Astrocyte (in vitro differentiated cells and primary cell): Measurements from ENCODE around the gene RPN2. TPM values are rescaled to one million over a fixed set of nuclear protein-coding genes. Genes with fewer than 3 reads are reported as not detected.

Experiments
- DNase-seq: peaks from one replicate; pipeline ENCODE4 v3.0.0-alpha.2; 2010; ENCODE audit warnings: low read depth
- FAIRE-seq: peaks from 2 replicates; lab custom pipeline; 2011; peaks lifted over from hg19 to GRCh38; lab: Jason Lieb, UNC
- H2AFZ ChIP-seq: 2 replicates; pipeline ENCODE4 v1.6.0; 2012; ENCODE audit warnings: low read depth, low read length, inconsistent platforms
- H3K27ac ChIP-seq: 2 replicates; pipeline ENCODE4 v1.5.1; 2011; ENCODE audit warnings: low read depth, low read length, inconsistent platforms
- H3K27me3 ChIP-seq: 2 replicates; pipeline ENCODE4 v1.6.0; 2011; ENCODE audit warnings: low read length, inconsistent platforms; ENCODE audit not compliant: insufficient read depth
- H3K36me3 ChIP-seq: 2 replicates; pipeline ENCODE4 v1.5.1; 2011; ENCODE audit warnings: low read length, inconsistent platforms; ENCODE audit not compliant: insufficient read depth
- H3K4me1 ChIP-seq: 2 replicates; pipeline ENCODE4 v1.5.1; 2011; ENCODE audit warnings: low read length, inconsistent platforms; ENCODE audit not compliant: insufficient read depth
- H3K4me2 ChIP-seq: 2 replicates; pipeline ENCODE4 v1.6.0; 2012; ENCODE audit warnings: low read length, inconsistent platforms
- H3K4me3 ChIP-seq: 2 replicates; pipeline ENCODE4 v1.5.1; 2011; ENCODE audit warnings: low read depth, mild to moderate bottlenecking, low read length, inconsistent platforms; ENCODE audit not compliant: insufficient read depth
- H3K79me2 ChIP-seq: 2 replicates; pipeline ENCODE4 v1.6.0; 2012; ENCODE audit warnings: mild to moderate bottlenecking, low read length, inconsistent platforms; ENCODE audit not compliant: insufficient read depth
- H3K9ac ChIP-seq: 2 replicates; pipeline ENCODE4 v1.6.0; 2012; ENCODE audit warnings: mild to moderate bottlenecking, low read length, inconsistent platforms
- H3K9me3 ChIP-seq: 2 replicates; pipeline ENCODE4 v1.5.1; 2012; ENCODE audit warnings: low read depth, mild to moderate bottlenecking, low read length, inconsistent platforms; ENCODE audit not compliant: insufficient read depth
- H4K20me1 ChIP-seq: 2 replicates; pipeline ENCODE4 v1.6.0; 2012; ENCODE audit warnings: low read length, inconsistent platforms; ENCODE audit not compliant: insufficient read depth
- H3K27ac Mint-ChIP-seq: one replicate; pipeline ENCODE4 v1.8.0; 2021; ENCODE audit warnings: mild to moderate bottlenecking, mixed read lengths; ENCODE audit not compliant: unreplicated experiment
- H3K27me3 Mint-ChIP-seq: one replicate; pipeline ENCODE4 v1.8.0; 2021; ENCODE audit warnings: low read depth, mixed read lengths; ENCODE audit not compliant: unreplicated experiment
- H3K36me3 Mint-ChIP-seq: one replicate; pipeline ENCODE4 v1.8.0; 2021; ENCODE audit warnings: low read depth, mixed read lengths; ENCODE audit not compliant: unreplicated experiment
- H3K4me1 Mint-ChIP-seq: one replicate; pipeline ENCODE4 v1.8.0; 2021; ENCODE audit warnings: low read depth, mixed read lengths; ENCODE audit not compliant: unreplicated experiment
- H3K4me3 Mint-ChIP-seq: one replicate; pipeline ENCODE4 v1.8.0; 2021; ENCODE audit warnings: mild to moderate bottlenecking, moderate library complexity, mixed read lengths; ENCODE audit not compliant: unreplicated experiment
- H3K9me3 Mint-ChIP-seq: one replicate; pipeline ENCODE4 v1.8.0; 2021; ENCODE audit warnings: mild to moderate bottlenecking, mixed read lengths; ENCODE audit not compliant: unreplicated experiment
- EZH2 ChIP-seq: IDR thresholded peaks from 2 replicates; pipeline ENCODE4 v1.6.1; 2012; ENCODE audit warnings: mild to moderate bottlenecking, low read length, inconsistent platforms; ENCODE audit not compliant: insufficient read depth
- total RNA-seq: library from RNA; stranded (reverse); gene quantifications from 2 replicates; pipeline ENCODE4 v1.2.1, GENCODE V29; 2021
- TF ChIP-seq, protein P1 (sequence below): IDR thresholded peaks from 2 replicates; pipeline ENCODE4 v1.5.1; 2011; ENCODE audit warnings: low read depth, mild to moderate bottlenecking, inconsistent platforms, low read length, moderate library complexity; ENCODE audit not compliant: insufficient read depth

RPN2 gene
- total RNA-seq, 1 donor from 2014 or later = 259 TPM

DNA sequence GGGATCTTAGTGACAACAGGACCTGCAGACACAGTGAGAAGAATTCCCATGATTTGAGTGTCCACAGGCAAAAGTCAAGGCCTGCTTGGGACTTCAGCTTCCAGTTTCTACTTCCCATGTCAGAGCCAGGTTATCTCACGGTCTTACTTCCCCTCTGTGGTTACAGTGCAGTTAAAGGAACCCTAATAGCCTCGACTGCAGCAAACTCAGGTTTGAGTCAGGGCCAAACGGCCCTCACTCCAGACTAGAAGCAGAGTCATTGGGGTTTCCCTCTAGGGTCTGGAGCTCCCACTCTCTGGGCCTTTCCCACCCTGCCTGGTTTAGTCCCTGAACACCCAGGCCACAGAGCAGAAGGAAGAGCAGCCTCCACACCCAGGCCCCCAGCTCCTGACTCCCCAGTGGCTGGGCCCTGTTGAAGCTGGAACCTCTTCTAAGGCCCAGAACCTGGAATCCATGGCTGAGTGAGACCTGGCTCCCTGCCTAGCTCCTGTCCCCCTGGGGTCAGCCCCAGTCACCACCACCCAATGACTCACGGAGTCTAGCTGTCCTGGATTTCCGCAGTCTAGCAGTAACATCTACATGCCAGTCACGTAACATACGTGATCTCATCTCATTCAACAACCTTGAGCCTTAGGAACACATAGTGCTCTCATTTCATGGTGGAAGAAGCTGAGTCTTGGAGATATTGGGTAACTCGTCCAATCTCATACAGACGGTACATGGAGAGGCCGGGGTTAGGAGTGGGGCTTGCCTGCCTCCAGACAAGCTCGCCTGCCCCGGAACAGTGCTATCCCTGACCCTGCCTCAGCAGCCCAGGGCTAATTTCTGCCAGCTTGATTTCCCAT, 91.7 kb downstream of the RPN2 start:
- H3K27ac Mint-ChIP-seq = peak overlapping the region; percentile 47
- no peak overlapping the region for H3K4me3 Mint-ChIP-seq
- peak overlapping the region; percentile 14 for H3K27ac ChIP-seq

DNA sequence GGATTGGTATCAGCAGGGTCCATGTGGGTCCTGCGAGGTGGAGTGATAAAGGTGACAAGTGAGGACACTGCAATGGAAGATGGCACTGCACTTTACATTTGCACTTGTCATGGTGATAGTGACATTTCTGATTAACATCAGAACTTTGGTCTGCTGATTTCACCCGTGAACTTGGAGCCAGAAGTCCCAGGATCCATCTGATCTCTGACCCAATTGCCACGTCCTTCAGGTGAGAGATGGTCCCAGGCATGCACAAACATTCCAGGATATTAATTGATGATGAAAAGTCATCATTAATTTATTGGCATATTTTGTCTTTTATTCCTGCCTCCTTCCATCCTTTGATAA, 92.3 kb downstream of the RPN2 start:
- peaks cover 7% of the 10 kb centered on the region for H3K4me1 ChIP-seq
- Mint-ChIP-seq H3K27ac (no peak overlapping the region), H3K4me3 (no peak overlapping the region), H3K27me3 (peaks cover 4% of the 10 kb centered on the region), H3K36me3 (no peaks in the 10 kb centered on the region), H3K4me1 (peaks cover 5% of the 10 kb centered on the region), H3K9me3 (no peaks in the 10 kb centered on the region)
- no peak overlapping the region for H3K4me3 ChIP-seq
- no peak overlapping the region for H3K27ac ChIP-seq
- peak overlapping the region; percentile 27 for H3K4me2 ChIP-seq
- no peaks in the 10 kb centered on the region for H3K9me3 ChIP-seq
- no peak overlapping the region for H2AFZ ChIP-seq
- H3K27me3 ChIP-seq = no peaks in the 10 kb centered on the region
- H3K79me2 ChIP-seq = no peaks in the 10 kb centered on the region
- H4K20me1 ChIP-seq = no peaks in the 10 kb centered on the region
- H3K36me3 ChIP-seq = no peaks in the 10 kb centered on the region
- TF ChIP-seq, protein P1, sequence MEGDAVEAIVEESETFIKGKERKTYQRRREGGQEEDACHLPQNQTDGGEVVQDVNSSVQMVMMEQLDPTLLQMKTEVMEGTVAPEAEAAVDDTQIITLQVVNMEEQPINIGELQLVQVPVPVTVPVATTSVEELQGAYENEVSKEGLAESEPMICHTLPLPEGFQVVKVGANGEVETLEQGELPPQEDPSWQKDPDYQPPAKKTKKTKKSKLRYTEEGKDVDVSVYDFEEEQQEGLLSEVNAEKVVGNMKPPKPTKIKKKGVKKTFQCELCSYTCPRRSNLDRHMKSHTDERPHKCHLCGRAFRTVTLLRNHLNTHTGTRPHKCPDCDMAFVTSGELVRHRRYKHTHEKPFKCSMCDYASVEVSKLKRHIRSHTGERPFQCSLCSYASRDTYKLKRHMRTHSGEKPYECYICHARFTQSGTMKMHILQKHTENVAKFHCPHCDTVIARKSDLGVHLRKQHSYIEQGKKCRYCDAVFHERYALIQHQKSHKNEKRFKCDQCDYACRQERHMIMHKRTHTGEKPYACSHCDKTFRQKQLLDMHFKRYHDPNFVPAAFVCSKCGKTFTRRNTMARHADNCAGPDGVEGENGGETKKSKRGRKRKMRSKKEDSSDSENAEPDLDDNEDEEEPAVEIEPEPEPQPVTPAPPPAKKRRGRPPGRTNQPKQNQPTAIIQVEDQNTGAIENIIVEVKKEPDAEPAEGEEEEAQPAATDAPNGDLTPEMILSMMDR = no peak
- TF ChIP-seq EZH2 = no peak
- no peak overlapping the region for H3K9ac ChIP-seq
- DNase-seq = no peak
- no peak for FAIRE-seq

More for the DNA sequence above, 91.7 kb downstream of the RPN2 start:
- TF ChIP-seq, protein P1 = no peak
- no peak for TF ChIP-seq EZH2
- H3K4me1 Mint-ChIP-seq = peaks cover 5% of the 10 kb centered on the region
- H3K27me3 ChIP-seq = no peaks in the 10 kb centered on the region
- no peaks in the 10 kb centered on the region for H4K20me1 ChIP-seq
- peaks cover 7% of the 10 kb centered on the region for H3K4me1 ChIP-seq
- H3K36me3 ChIP-seq = no peaks in the 10 kb centered on the region
- H3K9me3 ChIP-seq = no peaks in the 10 kb centered on the region
- FAIRE-seq (no peak), DNase-seq (peak; percentile 39)
- peaks cover 4% of the 10 kb centered on the region for H3K27me3 Mint-ChIP-seq
- H3K79me2 ChIP-seq = no peaks in the 10 kb centered on the region
- peak overlapping the region; percentile 47 for H3K9ac ChIP-seq
- no peaks in the 10 kb centered on the region for H3K36me3 Mint-ChIP-seq
- H2AFZ ChIP-seq = peak overlapping the region; percentile 61
- H3K4me3 ChIP-seq = no peak overlapping the region
- H3K4me2 ChIP-seq = peak overlapping the region; percentile 27
- H3K9me3 Mint-ChIP-seq = no peaks in the 10 kb centered on the region

- Mint-ChIP-seq H3K27ac (no peak overlapping the region), H3K4me1 (peaks cover 5% of the 10 kb centered on the region), H3K27me3 (peaks cover 2% of the 10 kb centered on the region), H3K4me3 (no peak overlapping the region), H3K36me3 (no peaks in the 10 kb centered on the region), H3K9me3 (no peaks in the 10 kb centered on the region)
- H3K79me2 ChIP-seq = no peaks in the 10 kb centered on the region
- H3K27me3 ChIP-seq = no peaks in the 10 kb centered on the region
- TF ChIP-seq EZH2 = no peak
- TF ChIP-seq, protein P1 = no peak
- DNase-seq = no peak
- no peaks in the 10 kb centered on the region for H3K36me3 ChIP-seq
- H2AFZ ChIP-seq = no peak overlapping the region
- FAIRE-seq = no peak
- H3K9ac ChIP-seq = no peak overlapping the region
- H3K27ac ChIP-seq = no peak overlapping the region
- H3K4me2 ChIP-seq = no peak overlapping the region
- peaks cover 7% of the 10 kb centered on the region for H3K4me1 ChIP-seq
- H3K9me3 ChIP-seq = no peaks in the 10 kb centered on the region
- H3K4me3 ChIP-seq = no peak overlapping the region
- H4K20me1 ChIP-seq = no peaks in the 10 kb centered on the region
Observed at GRCh38 chr20:37273988-37274387, 94.9 kb downstream of the RPN2 start.
